Inflammatory macrophage (primary cell): ENCODE measurements around the gene TFDP2.
"Not testable (repeated sequence)": the region's sequence is repeated elsewhere in the genome, so short reads cannot be mapped to it uniquely, and the experiment has no call there.

ENCODE experiments used
- DNase-seq, 2 donors: peaks; one replicate each; pipeline ENCODE4 v3.0.0-alpha.2; 2020 to 2022

Gene TFDP2

GRCh38 chr3:142127941-142128658 lies 21.2 kb downstream of the TFDP2 start:
- no peak for DNase-seq

- no peak for DNase-seq
Observed at GRCh38 chr3:142124243-142124642, 25.1 kb downstream of the TFDP2 start.

GRCh38 chr3:142120707-142121106 lies 28.6 kb downstream of the TFDP2 start:
- no peak for DNase-seq

- no peak for DNase-seq
Observed at GRCh38 chr3:142118911-142119310, 30.4 kb downstream of the TFDP2 start.

- no peak for DNase-seq
Observed at GRCh38 chr3:142117056-142117851, 32.1 kb downstream of the TFDP2 start.

- peak; percentile 48 to 86 for DNase-seq
Observed at GRCh38 chr3:142115867-142116668, 33.3 kb downstream of the TFDP2 start.

- no peak for DNase-seq
Observed at GRCh38 chr3:142112601-142113000, 36.7 kb downstream of the TFDP2 start.

- no peak for DNase-seq
Observed at GRCh38 chr3:142106548-142106947, 42.8 kb downstream of the TFDP2 start.

- no peak for DNase-seq
Observed at GRCh38 chr3:142105991-142106390, 43.4 kb downstream of the TFDP2 start.

GRCh38 chr3:142104763-142105162 lies 44.6 kb downstream of the TFDP2 start:
- no peak for DNase-seq

- DNase-seq = peak in 1 of 2 donors; percentile 21
Observed at GRCh38 chr3:142098964-142099363, 50.4 kb downstream of the TFDP2 start.

GRCh38 chr3:142097099-142097843 lies 52.1 kb downstream of the TFDP2 start:
- DNase-seq = no peak

- DNase-seq = no peak
Observed at GRCh38 chr3:142095841-142096240, 53.5 kb downstream of the TFDP2 start.

- DNase-seq = not testable (repeated sequence)
Observed at GRCh38 chr3:142088925-142089324, 60.4 kb downstream of the TFDP2 start.

GRCh38 chr3:142088522-142088921 lies 60.8 kb downstream of the TFDP2 start:
- DNase-seq = no peak

GRCh38 chr3:142087676-142088075 lies 61.7 kb downstream of the TFDP2 start:
- no peak for DNase-seq

GRCh38 chr3:142086581-142087090 lies 62.7 kb downstream of the TFDP2 start:
- DNase-seq = no peak

- DNase-seq = no peak
Observed at GRCh38 chr3:142081178-142081577, 68.2 kb downstream of the TFDP2 start.

- no peak for DNase-seq
Observed at GRCh38 chr3:142077859-142078500, 71.4 kb downstream of the TFDP2 start.

- DNase-seq = no peak
Observed at GRCh38 chr3:142077155-142077858, 72.0 kb downstream of the TFDP2 start.

- not testable (repeated sequence) for DNase-seq
Observed at GRCh38 chr3:142075656-142076055, 73.7 kb downstream of the TFDP2 start.
